Stimulated activated CD4-positive, alpha-beta T cell treated with anti-CD3 and anti-CD28 coated beads, Interleukin-15, amount 100 ng/mL, for 24 hours (primary cell): ENCODE measurements around the gene CCND1.

Source experiments
- DNase-seq: peaks from one replicate; pipeline ENCODE4 v3.0.0-alpha.2; 2020

CCND1 gene

GRCh38 chr11:69654660-69655478 is 13.9 kb downstream of the CCND1 start:
- DNase-seq: no peak

- DNase-seq: no peak
These were observed 14.8 kb downstream of the CCND1 start for GRCh38 chr11:69655479-69656428.

- no peak for DNase-seq
These were observed 15.8 kb downstream of the CCND1 start for GRCh38 chr11:69656536-69657455.

GRCh38 chr11:69657456-69657910 is 16.5 kb downstream of the CCND1 start:
- no peak for DNase-seq

GRCh38 chr11:69657911-69658625 is 17.1 kb downstream of the CCND1 start:
- no peak for DNase-seq

- DNase-seq: no peak
These were observed 17.9 kb downstream of the CCND1 start for GRCh38 chr11:69658626-69659450.

- no peak for DNase-seq
These were observed 18.6 kb downstream of the CCND1 start for GRCh38 chr11:69659591-69659990.

GRCh38 chr11:69660001-69660500 is 19.1 kb downstream of the CCND1 start:
- no peak for DNase-seq

GRCh38 chr11:69661413-69661715 is 20.4 kb downstream of the CCND1 start:
- no peak for DNase-seq

- no peak for DNase-seq
These were observed 21.2 kb downstream of the CCND1 start for GRCh38 chr11:69662021-69662698.

GRCh38 chr11:69662806-69663205 is 21.9 kb downstream of the CCND1 start:
- DNase-seq: no peak

GRCh38 chr11:69663326-69663725 is 22.4 kb downstream of the CCND1 start:
- DNase-seq: no peak

- no peak for DNase-seq
These were observed 23.3 kb downstream of the CCND1 start for GRCh38 chr11:69664103-69664775.

GRCh38 chr11:69664901-69665300 is 23.9 kb downstream of the CCND1 start:
- DNase-seq: no peak

GRCh38 chr11:69665669-69666068 is 24.7 kb downstream of the CCND1 start:
- no peak for DNase-seq

GRCh38 chr11:69666261-69666660 is 25.3 kb downstream of the CCND1 start:
- no peak for DNase-seq

GRCh38 chr11:69666752-69667536 is 26.0 kb downstream of the CCND1 start:
- no peak for DNase-seq

- no peak for DNase-seq
These were observed 27.0 kb downstream of the CCND1 start for GRCh38 chr11:69667619-69668604.
